ENCODE data around the gene SORT1.

Gene SORT1

DNA sequence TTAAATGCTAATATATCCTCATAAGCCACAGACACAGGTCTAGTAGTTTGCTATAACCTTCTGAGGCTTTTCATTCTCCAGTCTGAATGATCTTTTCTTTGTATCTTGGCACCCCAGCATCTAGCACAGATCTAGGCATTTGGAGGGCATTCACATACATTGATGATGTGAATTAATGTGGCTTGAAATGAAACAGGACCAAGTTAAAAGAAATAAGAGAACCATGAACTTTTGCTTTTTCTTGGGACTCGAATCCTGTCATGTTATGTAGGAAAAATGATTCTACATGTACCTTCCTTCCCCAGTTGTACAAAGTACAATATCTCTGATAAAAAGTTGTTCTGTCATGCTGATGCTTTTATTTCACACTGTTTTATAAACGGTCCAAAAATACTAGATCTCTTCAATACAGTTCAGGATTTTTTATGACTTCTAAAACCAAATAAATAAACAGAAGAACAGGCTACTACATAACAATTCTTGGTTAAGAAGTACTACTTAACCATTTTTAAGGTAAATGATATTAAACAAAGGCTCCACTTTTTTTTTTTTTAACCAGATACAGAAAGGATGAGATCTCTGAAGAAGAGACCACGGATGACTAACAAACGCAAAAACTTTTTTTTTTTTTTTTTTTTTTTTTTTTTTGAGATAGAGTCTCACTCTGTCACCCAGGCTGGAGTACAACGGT is 3.0 kb downstream of the SORT1 start:
- no peak for TF ChIP-seq POLR2AphosphoS5 (IDR thresholded peaks at IDR 0.05; ENCODE audit: borderline replicate concordance, low read depth, low read length)
- no peak for TF ChIP-seq EZH2 (IDR thresholded peaks at IDR 0.05)
- no peak for TF ChIP-seq FOXP2 (optimal IDR thresholded peaks at IDR 0.05; ENCODE audit: control extremely low read depth, extremely low read length, insufficient read depth)

DNA sequence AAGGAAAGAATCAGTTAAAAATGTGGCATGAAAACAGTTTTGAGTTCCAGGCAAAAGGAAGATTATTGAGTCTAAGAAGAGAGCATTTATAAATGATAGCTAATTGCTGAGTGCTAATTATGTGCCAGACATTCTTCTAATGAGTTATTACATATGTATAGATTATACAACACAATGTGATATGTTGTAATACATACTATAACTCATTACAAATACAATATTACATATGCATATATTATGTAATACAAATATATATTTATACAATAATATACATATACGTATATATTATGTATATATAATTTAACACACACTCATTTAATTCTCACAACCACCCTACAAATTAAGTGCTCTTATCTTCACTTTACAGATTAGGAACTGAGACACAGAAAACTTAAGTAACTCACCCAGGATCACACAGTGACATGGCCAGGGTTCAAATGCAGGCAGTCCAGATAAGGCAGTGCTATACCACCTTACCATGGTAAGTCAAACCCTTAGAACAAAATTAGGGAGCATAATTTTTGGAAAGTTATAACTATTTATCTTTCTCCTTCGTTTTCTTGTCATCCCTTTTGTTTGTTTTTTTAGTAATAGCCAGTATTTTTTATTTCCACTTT is 4.0 kb downstream of the SORT1 start:
- Histone ChIP-seq H3K9ac (ENCODE audit: insufficient read length) (peak overlapping the region; percentile 14), H3K27ac (no peak overlapping the region), H3K9me3 (ENCODE audit: low read depth, low read length) (no peaks in the 10 kb centered on the region), H3K36me3 (ENCODE audit: insufficient read depth, low read length) (no peaks in the 10 kb centered on the region), H3K4me3 (no peak overlapping the region)
- no peak for DNase-seq (ENCODE audit: low read depth, low spot score)
- no peak for TF ChIP-seq FOXP2 (optimal IDR thresholded peaks at IDR 0.05; ENCODE audit: control extremely low read depth, extremely low read length, insufficient read depth)
- TF ChIP-seq EZH2 (IDR thresholded peaks at IDR 0.05), result no peak
- TF ChIP-seq POLR2AphosphoS5 (IDR thresholded peaks at IDR 0.05; ENCODE audit: borderline replicate concordance, low read depth, low read length), result no peak

More for the DNA sequence above, 3.0 kb downstream of the SORT1 start:
- DNase-seq (ENCODE audit: low read depth, low spot score), result no peak
- no peaks in the 10 kb centered on the region for H3K36me3 ChIP-seq (ENCODE audit: insufficient read depth, low read length)
- no peaks in the 10 kb centered on the region for H3K9me3 ChIP-seq (ENCODE audit: low read depth, low read length)
- no peak overlapping the region for H3K9ac ChIP-seq (ENCODE audit: insufficient read length)
- H3K27ac ChIP-seq, result no peak overlapping the region
- no peak overlapping the region for H3K4me3 ChIP-seq

DNA sequence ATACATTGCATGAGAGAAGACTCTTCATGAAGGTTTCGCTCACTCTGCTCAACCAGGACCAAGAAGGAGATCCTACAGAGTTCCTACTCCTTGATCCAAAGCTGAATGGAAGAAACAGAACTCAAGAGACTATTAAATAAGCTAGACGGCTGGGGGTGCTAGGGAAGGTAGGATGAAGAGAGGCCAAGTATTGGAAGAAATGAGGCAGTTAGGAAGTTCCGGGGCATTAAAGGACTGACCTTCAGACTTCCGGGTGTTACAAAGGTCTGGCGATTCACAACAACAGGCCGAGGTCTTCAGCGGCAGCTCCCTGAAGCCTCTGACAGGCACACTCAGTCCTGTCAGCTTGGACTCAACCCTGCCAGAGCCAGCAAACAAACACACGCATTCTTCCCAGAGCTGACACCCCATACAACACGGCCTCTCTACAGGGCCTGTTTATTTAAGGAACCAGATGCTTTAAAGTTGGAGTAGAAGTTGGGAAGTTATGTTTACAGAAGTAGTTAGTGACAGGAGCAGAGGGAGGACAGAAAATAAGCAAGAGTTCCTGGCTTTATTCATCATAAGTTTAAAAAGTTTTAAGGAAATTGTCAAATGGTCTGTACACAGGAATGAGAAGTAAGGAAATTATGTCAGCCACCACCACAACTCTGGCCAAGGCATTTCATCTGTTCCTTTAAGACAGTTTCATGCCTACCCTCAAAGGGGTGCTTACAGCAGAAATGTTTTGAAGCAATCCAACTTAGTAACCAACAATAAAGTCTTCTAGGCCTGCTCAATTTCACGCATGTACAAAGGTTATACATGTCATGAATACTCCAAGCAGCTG is 4.7 kb downstream of the SORT1 start:
- no peaks in the 10 kb centered on the region for H3K36me3 ChIP-seq (ENCODE audit: insufficient read depth, low read length)
- TF ChIP-seq POLR2AphosphoS5 (IDR thresholded peaks at IDR 0.05; ENCODE audit: borderline replicate concordance, low read depth, low read length), result no peak
- TF ChIP-seq EZH2 (IDR thresholded peaks at IDR 0.05), result no peak
- no peak for TF ChIP-seq FOXP2 (optimal IDR thresholded peaks at IDR 0.05; ENCODE audit: control extremely low read depth, extremely low read length, insufficient read depth)
- no peak overlapping the region for H3K27ac ChIP-seq
- H3K4me3 ChIP-seq, result no peak overlapping the region
- no peaks in the 10 kb centered on the region for H3K9me3 ChIP-seq (ENCODE audit: low read depth, low read length)
- peak overlapping the region; percentile 14 for H3K9ac ChIP-seq (ENCODE audit: insufficient read length)
- DNase-seq (ENCODE audit: low read depth, low spot score), result no peak

DNA sequence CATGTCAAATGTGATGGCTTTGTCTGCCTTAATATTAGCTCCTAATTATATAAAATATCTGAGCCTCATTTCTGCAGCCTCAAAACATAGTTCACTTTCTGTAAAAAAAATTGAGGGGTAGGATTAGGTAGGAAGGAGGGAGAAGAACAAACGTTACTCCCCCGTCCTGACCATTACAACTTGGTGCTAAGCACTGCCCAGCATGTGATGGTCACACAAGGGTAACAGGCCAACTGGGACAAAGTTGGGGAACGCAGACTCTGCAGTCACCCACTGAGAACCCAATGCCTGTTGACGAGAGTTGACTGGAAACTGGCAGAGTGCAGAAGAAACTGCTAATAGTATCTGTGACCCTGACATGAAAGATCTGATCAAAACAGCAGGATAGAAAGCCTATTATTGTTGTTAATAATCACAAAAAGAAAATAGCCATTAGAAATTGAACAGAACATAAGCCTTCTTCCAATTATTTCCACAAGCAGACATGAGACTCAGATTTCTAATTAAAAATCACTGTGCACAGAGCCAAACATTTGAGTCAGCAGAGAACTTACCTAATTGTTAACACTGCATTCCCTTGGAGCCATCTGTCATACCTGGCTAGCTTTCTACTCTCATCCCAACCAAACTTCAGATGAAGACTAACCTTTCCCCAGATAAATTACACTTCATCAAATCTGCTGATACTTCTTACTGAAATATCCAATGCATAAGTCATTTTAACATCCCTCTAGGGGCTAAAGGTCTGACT is 5.5 kb downstream of the SORT1 start:
- no peaks in the 10 kb centered on the region for H3K9me3 ChIP-seq (ENCODE audit: low read depth, low read length)
- TF ChIP-seq EZH2 (IDR thresholded peaks at IDR 0.05), result no peak
- no peak for TF ChIP-seq FOXP2 (optimal IDR thresholded peaks at IDR 0.05; ENCODE audit: control extremely low read depth, extremely low read length, insufficient read depth)
- no peak for TF ChIP-seq POLR2AphosphoS5 (IDR thresholded peaks at IDR 0.05; ENCODE audit: borderline replicate concordance, low read depth, low read length)
- no peak overlapping the region for H3K9ac ChIP-seq (ENCODE audit: insufficient read length)
- H3K36me3 ChIP-seq (ENCODE audit: insufficient read depth, low read length), result no peaks in the 10 kb centered on the region
- H3K4me3 ChIP-seq, result no peak overlapping the region
- H3K27ac ChIP-seq, result no peak overlapping the region
- DNase-seq (ENCODE audit: low read depth, low spot score), result no peak

DNA sequence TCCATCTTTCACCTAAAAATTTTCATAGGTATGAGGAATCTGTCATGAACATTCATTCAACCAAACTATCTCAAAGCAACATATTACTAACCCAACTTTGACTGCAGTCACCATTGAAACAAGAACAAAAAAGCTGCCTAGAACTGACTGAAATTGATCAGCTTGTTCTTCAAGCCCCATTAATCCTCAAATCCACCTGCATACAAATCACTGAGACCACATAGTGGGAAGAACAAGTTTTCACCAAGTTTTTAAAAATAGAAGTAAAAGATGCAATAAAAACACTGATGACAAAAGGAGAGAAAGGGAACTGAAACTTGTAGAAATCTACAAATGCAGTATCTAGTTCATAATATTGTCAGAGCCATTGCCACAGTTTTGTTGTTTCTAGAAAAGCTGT is 6.1 kb downstream of the SORT1 start:
- Histone ChIP-seq H3K4me3 (no peak overlapping the region), H3K9me3 (ENCODE audit: low read depth, low read length) (no peaks in the 10 kb centered on the region), H3K36me3 (ENCODE audit: insufficient read depth, low read length) (no peaks in the 10 kb centered on the region), H3K27ac (no peak overlapping the region), H3K9ac (ENCODE audit: insufficient read length) (no peak overlapping the region)
- no peak for TF ChIP-seq EZH2 (IDR thresholded peaks at IDR 0.05)
- TF ChIP-seq POLR2AphosphoS5 (IDR thresholded peaks at IDR 0.05; ENCODE audit: borderline replicate concordance, low read depth, low read length), result no peak
- no peak for TF ChIP-seq FOXP2 (optimal IDR thresholded peaks at IDR 0.05; ENCODE audit: control extremely low read depth, extremely low read length, insufficient read depth)
- DNase-seq (ENCODE audit: low read depth, low spot score), result no peak

DNA sequence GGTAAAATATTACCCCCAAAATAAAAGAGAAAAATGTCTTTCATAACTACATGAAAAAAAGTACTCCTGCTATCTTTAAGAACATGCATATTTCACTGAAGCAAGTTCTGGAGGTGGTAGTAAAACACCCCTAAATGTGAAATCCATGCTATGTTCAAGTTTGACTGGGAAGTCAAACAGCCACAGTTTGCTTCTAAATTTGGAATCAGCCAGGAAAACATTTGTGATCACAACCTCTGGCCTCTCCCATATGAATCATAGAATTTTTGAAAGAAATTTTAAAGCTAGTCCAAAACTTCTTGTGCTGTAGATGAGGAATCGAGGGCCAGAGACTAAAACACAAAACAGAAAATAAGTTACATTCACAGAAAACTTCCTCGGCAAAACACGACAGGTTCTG is 6.6 kb downstream of the SORT1 start:
- no peak for DNase-seq (ENCODE audit: low read depth, low spot score)
- no peak overlapping the region for H3K4me3 ChIP-seq
- H3K9ac ChIP-seq (ENCODE audit: insufficient read length), result no peak overlapping the region
- no peak overlapping the region for H3K27ac ChIP-seq
- H3K36me3 ChIP-seq (ENCODE audit: insufficient read depth, low read length), result no peaks in the 10 kb centered on the region
- no peaks in the 10 kb centered on the region for H3K9me3 ChIP-seq (ENCODE audit: low read depth, low read length)
- TF ChIP-seq EZH2 (IDR thresholded peaks at IDR 0.05) (no peak), FOXP2 (optimal IDR thresholded peaks at IDR 0.05; ENCODE audit: control extremely low read depth, extremely low read length, insufficient read depth) (no peak), POLR2AphosphoS5 (IDR thresholded peaks at IDR 0.05; ENCODE audit: borderline replicate concordance, low read depth, low read length) (no peak)

DNA sequence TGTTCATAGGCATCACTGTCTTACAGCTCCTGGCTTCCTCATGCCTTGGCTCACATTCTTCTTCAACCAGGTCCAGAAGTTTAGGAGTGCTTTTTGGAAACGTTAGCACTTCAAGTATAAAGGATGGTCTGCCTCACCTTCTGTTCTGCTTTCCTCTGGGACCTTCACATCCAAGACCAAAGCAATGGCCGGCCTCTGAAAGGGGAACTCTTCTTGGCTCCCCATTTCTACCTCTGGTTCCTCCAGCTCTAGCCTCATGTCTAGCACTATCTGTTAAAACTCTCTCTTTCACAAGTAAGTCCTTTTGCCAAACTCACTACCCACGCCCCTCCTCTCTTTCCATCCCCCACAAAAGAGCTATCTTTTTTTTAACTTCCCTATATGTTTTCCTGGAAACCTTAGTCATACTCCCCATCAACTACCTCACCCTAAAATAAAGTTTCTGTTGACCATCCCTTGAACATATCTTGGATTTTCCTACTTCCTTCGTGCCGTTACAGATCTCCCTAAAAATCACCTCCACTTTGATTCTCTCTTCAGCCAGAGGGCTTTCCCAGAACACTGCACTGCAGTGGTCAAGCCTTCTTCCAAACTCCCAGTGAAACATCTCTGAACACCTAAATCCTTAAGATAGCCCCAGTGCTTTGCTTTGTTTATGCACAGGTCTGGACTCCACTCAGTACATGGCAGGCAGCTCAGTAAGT is 7.9 kb downstream of the SORT1 start:
- TF ChIP-seq FOXP2 (optimal IDR thresholded peaks at IDR 0.05; ENCODE audit: control extremely low read depth, extremely low read length, insufficient read depth), result no peak
- no peak for TF ChIP-seq POLR2AphosphoS5 (IDR thresholded peaks at IDR 0.05; ENCODE audit: borderline replicate concordance, low read depth, low read length)
- TF ChIP-seq EZH2 (IDR thresholded peaks at IDR 0.05), result no peak
- H3K27ac ChIP-seq, result no peak overlapping the region
- H3K4me3 ChIP-seq, result no peak overlapping the region
- H3K9ac ChIP-seq (ENCODE audit: insufficient read length), result no peak overlapping the region
- H3K9me3 ChIP-seq (ENCODE audit: low read depth, low read length), result no peaks in the 10 kb centered on the region
- H3K36me3 ChIP-seq (ENCODE audit: insufficient read depth, low read length), result no peaks in the 10 kb centered on the region
- DNase-seq (ENCODE audit: low read depth, low spot score), result no peak
